Hepatocyte (in vitro differentiated cells): ENCODE measurements around the gene IGIP. TPM values are rescaled to one million over a fixed set of nuclear protein-coding genes. Genes with fewer than 3 reads are reported as not detected.

Source experiments
- DNase-seq: peaks from one replicate; pipeline ENCODE4 v3.0.0-alpha.2; 2016; ENCODE audit warnings: low spot score
- H2AFZ ChIP-seq: fragments of 200-600 bp; sonication (generic); 2 replicates; pipeline ENCODE4 v1.6.0; 2016; ENCODE audit warnings: antibody characterized with exemption, mild to moderate bottlenecking
- H3K27ac ChIP-seq: fragments of 200-600 bp; sonication (generic); 2 replicates; pipeline ENCODE4 v1.5.1; 2016; ENCODE audit warnings: mild to moderate bottlenecking
- H3K27me3 ChIP-seq: fragments of 200-600 bp; sonication (generic); 2 replicates; pipeline ENCODE4 v1.6.1; 2016
- H3K36me3 ChIP-seq: fragments of 200-600 bp; sonication (generic); replicated peaks from 2 replicates; pipeline ENCODE4 v1.5.1; 2016; ENCODE audit warnings: low read depth; ENCODE audit not compliant: insufficient read depth
- H3K4me1 ChIP-seq: fragments of 200-600 bp; sonication (generic); 2 replicates; pipeline ENCODE4 v1.5.1; 2016; ENCODE audit warnings: mild to moderate bottlenecking, moderate library complexity; ENCODE audit not compliant: insufficient read depth
- H3K4me2 ChIP-seq: fragments of 200-600 bp; sonication (generic); 2 replicates; pipeline ENCODE4 v1.6.0; 2016
- H3K4me3 ChIP-seq: fragments of 200-600 bp; sonication (generic); 2 replicates; pipeline ENCODE4 v1.5.1; 2016; ENCODE audit warnings: mild to moderate bottlenecking
- H3K79me2 ChIP-seq: fragments of 200-600 bp; sonication (generic); 2 replicates; pipeline ENCODE4 v1.6.0; 2017; ENCODE audit warnings: mild to moderate bottlenecking
- H3K9me2 ChIP-seq: fragments of 200-600 bp; sonication (generic); replicated peaks from 2 replicates; pipeline ENCODE4 v1.6.0; 2017; ENCODE audit warnings: mild to moderate bottlenecking; ENCODE audit not compliant: insufficient read depth
- H3K9me3 ChIP-seq: fragments of 200-600 bp; sonication (generic); 2 replicates; pipeline ENCODE4 v1.5.1; 2016; ENCODE audit warnings: low read depth, mild to moderate bottlenecking
- H4K20me1 ChIP-seq: fragments of 200-600 bp; sonication (generic); 2 replicates; pipeline ENCODE4 v1.6.0; 2016; ENCODE audit warnings: mild to moderate bottlenecking; ENCODE audit not compliant: insufficient read depth, poor library complexity, severe bottlenecking
- CTCF ChIP-seq: fragments of 200-600 bp; sonication (generic); IDR thresholded peaks from 2 replicates; pipeline ENCODE4 v1.5.1; 2016; ENCODE audit warnings: antibody characterized with exemption, mild to moderate bottlenecking; ENCODE audit not compliant: poor library complexity
- EZH2 ChIP-seq: fragments of 200-600 bp; sonication (generic); IDR thresholded peaks from 2 replicates; pipeline ENCODE4 v1.6.1; 2016; ENCODE audit warnings: antibody characterized with exemption, mild to moderate bottlenecking, borderline replicate concordance
- EZH2phosphoT487 ChIP-seq: fragments of 200-600 bp; sonication (generic); IDR thresholded peaks from one replicate; pipeline ENCODE4 v1.6.1; 2018; ENCODE audit warnings: antibody characterized with exemption, mild to moderate bottlenecking, low read depth, moderate library complexity; ENCODE audit not compliant: unreplicated experiment, severe bottlenecking
- WGBS: methylation state at CpG from one replicate; pipeline ENCODE4 v1.1.6; 2016; ENCODE audit warnings: low lambda C conversion rate; ENCODE audit errors: missing lambda C conversion rate; 5-methylcytosine and 5-hydroxymethylcytosine counted together
- polyA plus RNA-seq: library from polyadenylated mRNA; unstranded; fragments of >200 nt; fragmentation: Nextera tagmentation; extraction: Ambion mirVana; gene quantifications from 2 replicates; pipeline ENCODE4 v1.2.1, GENCODE V29; 2016
- total RNA-seq: library from RNA; depleted of rRNA; stranded (reverse); fragments of >200 nt; gene quantifications from 2 replicates; pipeline ENCODE4 v1.2.3, GENCODE V29; 2014

The IGIP gene
- total and polyA plus RNA-seq, 2 experiments from 2014 or later, result 0.50 to 7.2 TPM

DNA sequence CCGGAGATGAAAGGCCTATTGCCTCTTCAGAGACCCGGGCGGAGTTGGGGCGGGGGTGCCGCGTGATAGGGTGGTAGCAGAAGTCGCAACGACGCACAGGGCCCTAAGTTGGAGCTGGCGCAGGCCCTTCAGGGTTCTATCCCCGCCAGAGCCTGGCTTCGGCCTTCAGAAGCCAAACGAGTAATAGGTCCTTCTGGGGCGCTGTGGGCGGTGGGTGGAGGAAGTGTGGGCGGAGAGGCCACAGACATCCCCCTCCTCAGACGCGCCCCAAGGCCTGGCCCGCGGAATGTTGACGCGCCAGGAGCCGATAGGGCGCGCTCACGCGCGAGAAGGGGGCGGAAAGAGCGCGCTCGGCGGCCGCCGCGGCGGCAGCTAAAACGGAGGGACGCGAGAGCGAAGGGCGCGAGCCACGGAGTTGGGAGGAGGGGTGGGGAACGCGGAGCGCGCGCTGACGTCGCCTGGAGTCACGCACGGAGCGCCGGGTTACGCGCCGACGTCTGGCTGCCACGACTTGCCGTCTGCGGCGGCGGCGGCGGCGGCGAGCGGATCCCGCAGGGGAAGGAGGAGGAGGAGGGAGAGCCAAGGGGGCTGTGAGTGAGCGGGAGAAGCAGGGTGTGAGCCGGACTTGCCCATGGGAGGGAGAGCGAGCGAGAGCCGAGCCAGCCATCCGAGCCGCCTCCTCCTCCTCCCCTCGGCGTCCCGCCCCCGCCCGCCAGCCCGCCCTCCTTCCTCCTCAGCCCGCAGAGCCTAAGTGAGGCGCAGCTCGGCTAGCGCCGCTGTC, 18.2 kb upstream of the IGIP start:
- Histone ChIP-seq H3K9me2 (no peaks in the 10 kb centered on the region), H3K4me2 (peak overlapping the region; percentile 97), H3K4me1 (peaks cover 15% of the 10 kb centered on the region), H3K9me3 (no peaks in the 10 kb centered on the region), H2AFZ (peak overlapping the region; percentile 87), H3K36me3 (no peaks in the 10 kb centered on the region), H3K79me2 (peaks cover 41% of the 10 kb centered on the region), H3K27me3 (peaks cover 59% of the 10 kb centered on the region), H3K4me3 (peak overlapping the region; percentile 62), H4K20me1 (peaks cover 42% of the 10 kb centered on the region), H3K27ac (peak overlapping the region; percentile 95)
- TF ChIP-seq CTCF, result peak; percentile 22
- no peak for TF ChIP-seq EZH2phosphoT487
- peak; percentile 95 for DNase-seq
- WGBS, result 1% methylated on average over 50 of the region's 88 CpGs

DNA sequence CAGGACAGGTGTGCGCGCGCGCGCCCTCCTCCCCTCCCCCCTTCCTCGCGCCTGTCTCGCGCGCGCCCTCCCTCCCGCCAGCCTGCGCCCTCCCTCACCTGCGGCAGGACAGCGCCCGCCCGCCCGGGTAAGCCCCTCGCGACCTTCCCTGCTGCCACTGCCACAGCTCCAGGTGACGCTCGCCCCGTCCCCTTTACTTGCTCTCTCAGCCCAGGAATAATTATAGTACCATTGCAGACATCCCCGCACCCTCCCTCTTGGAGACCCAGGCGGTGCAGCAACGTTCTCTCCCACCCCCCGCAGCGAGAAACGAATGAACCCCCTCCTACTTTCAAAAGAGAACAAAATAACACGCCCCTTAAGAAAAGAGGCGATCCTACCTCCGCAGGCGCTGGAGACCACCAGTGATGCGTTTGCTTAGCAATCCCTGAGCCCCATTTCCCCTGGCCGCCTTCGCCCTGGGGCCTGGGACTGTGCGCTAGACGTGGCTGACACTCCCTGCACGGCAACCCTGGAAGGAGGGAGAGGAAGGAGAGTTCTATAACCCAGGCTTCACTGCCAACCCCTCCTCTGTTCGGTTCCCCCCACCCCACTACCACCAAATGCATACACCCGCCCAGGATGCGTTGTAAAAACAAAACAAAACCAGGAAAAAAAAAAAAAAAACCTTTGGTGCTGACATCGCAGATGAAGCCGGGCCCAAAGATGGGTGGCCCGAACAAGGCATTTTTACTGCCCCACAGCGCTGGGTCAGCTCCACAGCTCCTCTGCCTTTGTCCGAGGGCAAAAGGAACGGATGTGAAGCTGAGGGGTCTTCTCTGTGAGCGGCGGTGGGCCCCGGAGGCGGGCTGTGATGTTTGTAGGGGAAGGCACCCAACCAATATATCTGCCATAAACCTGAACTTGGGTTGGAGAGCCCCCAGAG, 17.4 kb upstream of the IGIP start:
- Histone ChIP-seq H3K36me3 (no peaks in the 10 kb centered on the region), H4K20me1 (peaks cover 43% of the 10 kb centered on the region), H3K4me1 (peaks cover 21% of the 10 kb centered on the region), H3K27me3 (peaks cover 60% of the 10 kb centered on the region), H3K27ac (peak overlapping the region; percentile 95), H3K79me2 (peaks cover 48% of the 10 kb centered on the region), H3K9me2 (no peaks in the 10 kb centered on the region), H3K4me2 (peak overlapping the region; percentile 97), H2AFZ (peak overlapping the region; percentile 29), H3K9me3 (no peaks in the 10 kb centered on the region), H3K4me3 (peak overlapping the region; percentile 62)
- DNase-seq, result peak; percentile 30
- 4% methylated on average over 30 of the region's 52 CpGs for WGBS
- TF ChIP-seq CTCF, result no peak
- peak; percentile 65 for TF ChIP-seq EZH2

GRCh38 chr5:140109018-140109758, 16.5 kb upstream of the IGIP start:
- 14% methylated on average over 24 of the region's 24 CpGs for WGBS
- no peak overlapping the region for H2AFZ ChIP-seq
- no peaks in the 10 kb centered on the region for H3K9me3 ChIP-seq
- H3K36me3 ChIP-seq, result no peaks in the 10 kb centered on the region
- DNase-seq, result peak; percentile 13
- H3K79me2 ChIP-seq, result peaks cover 50% of the 10 kb centered on the region
- H3K4me1 ChIP-seq, result peaks cover 22% of the 10 kb centered on the region
- peaks cover 43% of the 10 kb centered on the region for H4K20me1 ChIP-seq
- H3K27ac ChIP-seq, result no peak overlapping the region
- H3K27me3 ChIP-seq, result peaks cover 55% of the 10 kb centered on the region
- H3K4me2 ChIP-seq, result peak overlapping the region; percentile 97
- H3K9me2 ChIP-seq, result no peaks in the 10 kb centered on the region
- peak overlapping the region; percentile 1 for H3K4me3 ChIP-seq
- TF ChIP-seq EZH2phosphoT487 (peak; percentile 64), CTCF (no peak), EZH2 (peak; percentile 31)
